GM13977 (cell line): ENCODE measurements around the gene SPATS2.

Experiments
- DNase-seq: peaks from one replicate; pipeline ENCODE4 v3.0.0; 2012; ENCODE audit warnings: low spot score
- CTCF ChIP-seq: IDR thresholded peaks from 2 replicates; pipeline ENCODE4 v1.5.1; 2012; ENCODE audit warnings: mild to moderate bottlenecking, control low read depth; ENCODE audit not compliant: insufficient read depth; ENCODE audit errors: extremely low read depth, missing control alignments
- in situ Hi-C: fragments of 300-500 bp; cut with MboI; formaldehyde crosslinking; loops from one replicate; pipeline ENCODE4 v1.12.0; 2022; ENCODE audit warnings: low sequenced_read_pairs, low pct_unique_long_range_greater_than_20kb, mixed read lengths, inconsistent platforms; ENCODE audit not compliant: unreplicated experiment

SPATS2 gene

DNA sequence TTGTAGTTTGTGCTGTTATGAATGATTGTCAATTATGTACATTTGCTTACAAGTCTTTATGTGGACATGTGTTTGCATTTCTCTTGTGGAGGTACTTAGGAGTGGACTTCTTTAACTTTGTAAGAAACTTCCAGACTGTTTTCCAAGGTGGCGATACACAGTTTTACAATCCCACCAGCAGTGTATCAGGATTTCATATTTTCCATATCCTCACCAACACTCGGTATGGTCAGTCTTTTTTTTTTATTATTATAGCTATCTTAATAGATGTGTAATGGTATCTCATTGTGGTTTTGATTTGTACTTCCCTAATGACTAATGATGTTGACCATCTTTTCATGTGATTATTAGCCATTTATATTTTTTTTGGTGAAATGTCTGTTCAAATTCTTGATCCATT is 97.9 kb downstream of the SPATS2 start:
- in situ Hi-C loops, result no loop called here
- no peak for DNase-seq
- TF ChIP-seq CTCF, result no peak

- DNase-seq, result no peak
- in situ Hi-C loops, result no loop called here
- no peak for TF ChIP-seq CTCF
These were observed 103.7 kb downstream of the SPATS2 start for GRCh38 chr12:49470986-49471385.

GRCh38 chr12:49471557-49471956 is 104.3 kb downstream of the SPATS2 start:
- no peak for DNase-seq
- TF ChIP-seq CTCF, result no peak
- in situ Hi-C loops, result no loop called here

- in situ Hi-C loops, result no loop called here
- no peak for TF ChIP-seq CTCF
- DNase-seq, result no peak
These were observed 108.8 kb downstream of the SPATS2 start for GRCh38 chr12:49476091-49476490.

DNA sequence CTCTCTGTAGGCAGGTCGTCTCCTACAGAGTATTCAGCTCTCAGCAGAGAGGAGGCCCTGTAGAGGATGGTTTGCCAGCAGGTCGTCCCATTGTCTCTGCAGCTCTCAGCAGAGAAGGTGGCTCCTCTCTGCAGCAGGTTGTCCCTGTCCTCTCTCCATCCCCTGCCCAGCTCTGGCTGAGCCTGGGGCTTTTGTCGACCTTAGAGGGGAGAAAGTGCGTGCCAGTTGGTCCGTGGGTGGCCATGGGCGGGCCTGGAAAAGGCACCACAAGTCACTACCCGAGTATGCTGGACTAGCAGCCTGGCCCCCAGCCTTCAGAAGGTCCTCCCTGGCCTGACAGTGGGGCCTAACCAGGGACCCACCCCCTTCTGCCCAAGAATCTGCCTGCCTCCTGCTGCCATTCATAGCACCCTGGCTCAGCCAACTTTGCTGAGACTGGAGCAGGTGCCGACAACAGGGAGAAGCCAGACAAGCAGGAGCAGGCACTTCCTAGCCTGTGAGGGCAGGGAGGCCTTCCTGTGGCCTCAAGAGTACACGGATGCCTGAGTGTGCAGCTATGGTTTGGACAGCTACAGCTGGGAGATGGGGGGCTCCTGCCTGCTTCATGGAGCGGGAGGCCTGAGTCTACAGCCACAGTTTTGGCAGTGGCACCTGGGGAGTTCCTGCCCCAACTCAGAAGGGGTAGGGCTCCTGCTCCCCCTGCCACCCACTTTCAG is 111.8 kb downstream of the SPATS2 start:
- DNase-seq, result no peak
- TF ChIP-seq CTCF, result no peak
- in situ Hi-C loops, result no loop called here

DNA sequence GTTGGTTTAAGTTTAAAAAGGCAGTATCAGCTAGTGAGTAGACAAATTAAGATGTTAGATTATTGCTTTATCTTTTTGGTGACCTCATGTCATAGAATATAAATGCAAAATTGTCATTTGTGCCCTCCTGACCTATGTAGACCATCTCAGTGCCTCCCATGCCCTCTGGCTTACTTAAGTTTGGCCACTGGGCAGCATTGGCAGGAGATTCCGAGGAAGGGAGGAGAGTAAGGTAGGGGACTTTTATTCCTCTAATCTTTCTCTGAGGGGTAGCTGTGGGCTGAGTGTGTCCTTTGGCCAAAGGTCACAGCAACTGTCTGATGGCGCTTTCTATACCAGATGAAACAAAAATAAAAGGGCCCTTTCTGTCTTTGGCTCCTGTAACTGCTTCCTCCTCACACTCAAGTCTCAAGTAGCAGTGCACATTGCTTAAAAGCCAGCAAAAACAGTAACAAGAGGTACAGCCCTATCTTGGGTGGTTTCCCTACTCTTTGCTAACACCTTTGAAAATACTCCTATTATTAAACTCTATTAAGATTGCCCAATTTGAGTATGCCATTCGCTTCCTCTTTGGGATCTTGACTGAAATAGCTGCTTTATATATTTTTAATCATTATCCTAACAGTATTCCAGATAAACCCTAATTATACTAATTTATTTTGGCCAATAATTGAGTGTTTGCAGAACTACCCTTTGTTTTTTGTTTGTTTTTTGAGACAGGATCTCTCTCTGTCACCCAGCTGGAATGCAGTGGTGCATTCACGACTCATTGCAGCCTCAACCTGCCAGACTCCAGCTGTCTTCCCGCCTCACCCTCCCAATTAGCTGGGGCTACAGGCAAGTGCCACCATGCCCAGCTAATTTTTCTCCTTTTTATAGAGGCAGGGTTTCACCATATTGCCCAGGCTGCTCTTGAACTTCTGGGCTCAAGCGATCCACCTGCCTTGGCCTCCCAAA is 115.1 kb downstream of the SPATS2 start:
- no peak for TF ChIP-seq CTCF
- DNase-seq, result no peak
- in situ Hi-C loops, result no loop called here
